Measurements from ENCODE around the gene ADAM11. TPM values are rescaled to one million over a fixed set of nuclear protein-coding genes. Genes with fewer than 3 reads are reported as not detected.
"Not testable (repeated sequence)": the region's sequence is repeated elsewhere in the genome, so short reads cannot be mapped to it uniquely, and the experiment has no call there.

Gene ADAM11
- total RNA-seq, 1 donor from 2014 or later = 0.06 TPM

DNA sequence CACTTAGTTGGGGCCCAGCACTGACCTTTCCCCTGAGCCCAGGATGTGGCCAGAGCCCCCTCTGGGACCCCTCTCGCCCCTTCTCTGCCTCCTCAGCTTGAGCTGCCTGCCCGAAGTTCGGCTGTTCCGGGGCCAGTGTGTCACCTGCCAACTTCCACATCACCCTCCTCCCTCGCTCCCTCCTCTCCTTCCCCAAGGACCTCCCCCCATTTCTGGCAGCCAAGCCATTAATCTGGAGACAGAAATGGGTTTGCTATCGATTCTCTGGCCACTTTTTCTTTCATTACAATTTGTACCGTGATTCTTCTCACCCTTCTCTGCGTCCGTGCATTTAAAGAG, 8.8 kb upstream of the ADAM11 start:
- TF ChIP-seq, protein P1, sequence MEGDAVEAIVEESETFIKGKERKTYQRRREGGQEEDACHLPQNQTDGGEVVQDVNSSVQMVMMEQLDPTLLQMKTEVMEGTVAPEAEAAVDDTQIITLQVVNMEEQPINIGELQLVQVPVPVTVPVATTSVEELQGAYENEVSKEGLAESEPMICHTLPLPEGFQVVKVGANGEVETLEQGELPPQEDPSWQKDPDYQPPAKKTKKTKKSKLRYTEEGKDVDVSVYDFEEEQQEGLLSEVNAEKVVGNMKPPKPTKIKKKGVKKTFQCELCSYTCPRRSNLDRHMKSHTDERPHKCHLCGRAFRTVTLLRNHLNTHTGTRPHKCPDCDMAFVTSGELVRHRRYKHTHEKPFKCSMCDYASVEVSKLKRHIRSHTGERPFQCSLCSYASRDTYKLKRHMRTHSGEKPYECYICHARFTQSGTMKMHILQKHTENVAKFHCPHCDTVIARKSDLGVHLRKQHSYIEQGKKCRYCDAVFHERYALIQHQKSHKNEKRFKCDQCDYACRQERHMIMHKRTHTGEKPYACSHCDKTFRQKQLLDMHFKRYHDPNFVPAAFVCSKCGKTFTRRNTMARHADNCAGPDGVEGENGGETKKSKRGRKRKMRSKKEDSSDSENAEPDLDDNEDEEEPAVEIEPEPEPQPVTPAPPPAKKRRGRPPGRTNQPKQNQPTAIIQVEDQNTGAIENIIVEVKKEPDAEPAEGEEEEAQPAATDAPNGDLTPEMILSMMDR (conservative IDR thresholded peaks at IDR 0.05; ENCODE audit: low read depth, low read length) = no peak
- H3K4me3 ChIP-seq (ENCODE audit: low read depth, low read length) = no peak overlapping the region
- DNase-seq (ENCODE audit: low read depth) = no peak

DNA sequence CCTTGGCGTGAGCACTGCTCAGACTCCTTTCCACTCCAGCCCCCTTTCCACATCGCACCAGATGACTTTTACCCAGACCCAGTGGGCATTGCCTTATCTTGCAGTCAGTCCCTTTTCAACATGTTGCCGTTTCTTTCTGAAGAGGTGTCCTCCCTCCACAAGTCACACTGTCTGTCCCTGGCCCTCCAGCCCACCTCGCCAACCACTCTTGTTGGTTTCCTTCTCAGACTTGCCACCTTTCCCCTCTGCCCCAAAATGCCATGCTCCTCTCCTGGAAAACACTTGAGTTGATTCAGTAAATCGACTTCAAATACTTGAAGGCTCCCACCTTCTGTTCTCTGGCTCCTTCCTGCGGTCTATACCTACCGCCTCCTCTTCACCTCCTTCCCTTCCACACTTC, 7.5 kb upstream of the ADAM11 start:
- TF ChIP-seq, protein P1 (conservative IDR thresholded peaks at IDR 0.05; ENCODE audit: low read depth, low read length) = no peak
- DNase-seq (ENCODE audit: low read depth) = no peak

DNA sequence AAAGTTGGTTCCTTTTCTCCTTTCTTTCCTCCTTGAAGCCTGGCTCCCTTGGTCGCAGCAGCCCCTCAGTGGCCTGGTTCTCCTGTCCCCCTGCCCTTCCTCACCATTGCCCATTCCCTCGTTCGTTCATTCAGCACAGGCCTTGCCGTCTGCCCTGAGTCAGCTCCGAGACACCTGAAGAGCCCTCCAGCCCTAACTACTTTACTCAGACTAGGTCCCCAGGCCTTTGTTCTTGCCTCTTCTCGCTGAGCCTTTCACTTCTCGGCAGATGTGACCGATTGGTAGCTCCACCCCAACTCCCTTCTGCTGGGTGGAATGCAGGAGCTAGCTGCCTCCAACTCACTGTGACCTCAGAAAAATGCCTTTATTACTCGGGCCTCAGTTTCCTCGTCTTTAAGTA, 7.0 kb upstream of the ADAM11 start:
- no peak for DNase-seq (ENCODE audit: low read depth)
- TF ChIP-seq, protein P1 (conservative IDR thresholded peaks at IDR 0.05; ENCODE audit: low read depth, low read length) = no peak
- H3K4me3 ChIP-seq (ENCODE audit: low read depth, low read length) = no peak overlapping the region

More for the DNA sequence above, 7.5 kb upstream of the ADAM11 start:
- H3K4me3 ChIP-seq (ENCODE audit: low read depth, low read length) = no peak overlapping the region

DNA sequence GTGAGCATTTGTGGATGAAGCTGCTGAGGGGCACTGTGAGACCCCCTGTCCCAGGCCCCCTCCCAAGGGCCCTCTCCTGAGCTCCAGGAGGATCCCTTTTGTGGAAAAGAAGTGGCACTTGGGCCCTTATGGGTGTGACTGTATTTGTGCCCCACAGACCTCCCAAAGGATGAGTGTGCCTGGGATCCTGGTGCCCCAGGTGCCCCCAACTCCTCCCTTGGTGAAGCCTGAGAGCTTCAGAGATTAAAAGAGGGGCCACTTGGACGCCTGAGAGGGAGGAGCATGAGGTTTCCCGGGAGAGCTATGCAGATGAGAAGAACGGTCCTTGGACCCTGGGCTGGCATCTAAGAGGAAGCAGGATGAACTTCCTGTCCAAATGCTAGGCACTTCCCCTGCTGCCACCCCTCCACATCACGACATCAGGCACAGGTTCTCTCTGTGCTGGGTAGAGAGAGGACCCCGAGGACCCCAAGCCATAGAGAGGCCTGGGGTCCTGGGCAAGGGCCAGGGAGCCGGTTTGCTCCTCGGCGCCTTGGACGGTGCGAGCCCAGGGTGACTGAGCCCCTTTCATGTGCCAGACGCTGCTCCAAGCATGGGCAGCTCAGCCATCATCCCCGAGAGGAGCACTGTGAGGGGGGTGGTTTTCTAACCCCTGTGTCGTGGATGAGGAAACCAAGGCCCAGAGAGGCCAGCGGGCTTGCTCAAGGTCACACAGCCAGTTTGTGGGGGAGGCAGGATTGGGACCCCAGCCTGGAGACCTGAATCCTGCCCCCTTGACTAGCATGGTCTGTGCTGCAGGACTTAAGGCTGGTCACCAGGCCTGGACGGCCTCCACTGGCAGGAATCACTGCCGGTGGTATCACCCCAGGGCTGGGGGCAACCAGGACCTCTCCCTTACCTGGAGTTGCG, 5.6 kb upstream of the ADAM11 start:
- H3K4me3 ChIP-seq (ENCODE audit: low read depth, low read length) = no peak overlapping the region
- TF ChIP-seq, protein P1 (conservative IDR thresholded peaks at IDR 0.05; ENCODE audit: low read depth, low read length) = no peak
- no peak for DNase-seq (ENCODE audit: low read depth)

DNA sequence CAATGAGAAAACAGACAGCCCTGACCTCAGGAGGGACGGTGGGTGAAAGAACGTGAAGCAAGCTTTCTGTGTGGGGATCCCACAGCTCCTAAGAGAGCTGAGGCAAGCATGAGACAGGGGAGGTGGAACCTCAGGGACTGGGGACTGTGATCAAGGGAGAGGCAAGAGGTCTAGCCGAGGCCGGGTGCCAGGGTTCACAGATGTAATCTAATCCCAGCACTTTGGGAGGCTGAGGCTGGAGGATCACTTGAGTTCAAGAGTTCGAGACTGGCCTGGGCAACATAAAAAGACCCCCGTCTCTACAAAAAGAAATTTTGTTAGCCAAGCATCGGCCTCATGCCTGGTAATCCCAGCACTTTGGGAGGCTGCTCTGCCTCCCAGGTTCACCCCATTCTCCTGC, 4.5 kb upstream of the ADAM11 start:
- DNase-seq (ENCODE audit: low read depth) = no peak
- TF ChIP-seq, protein P1 (conservative IDR thresholded peaks at IDR 0.05; ENCODE audit: low read depth, low read length) = no peak
- no peak overlapping the region for H3K4me3 ChIP-seq (ENCODE audit: low read depth, low read length)

DNA sequence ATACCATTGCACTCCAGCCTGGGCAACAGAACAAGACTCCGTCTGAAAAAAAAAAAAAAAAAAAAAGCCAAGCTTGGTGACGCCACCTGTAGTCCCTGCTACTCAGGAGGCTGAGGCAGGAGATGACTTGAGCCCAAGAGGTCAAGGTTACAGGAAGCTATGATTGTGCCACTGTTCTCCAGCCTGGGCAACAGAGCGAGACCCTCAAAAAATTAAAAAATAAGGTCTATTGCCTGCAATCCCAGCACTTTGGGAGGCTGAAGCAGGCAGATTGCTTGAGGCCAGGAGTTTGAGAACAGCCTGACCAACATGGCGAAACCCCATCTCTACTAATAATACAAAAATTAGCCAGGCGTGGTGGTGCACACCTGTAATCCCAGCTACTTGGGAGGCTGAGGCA, 3.6 kb upstream of the ADAM11 start:
- DNase-seq (ENCODE audit: low read depth); H3K4me3 ChIP-seq (ENCODE audit: low read depth, low read length): not testable (repeated sequence)

DNA sequence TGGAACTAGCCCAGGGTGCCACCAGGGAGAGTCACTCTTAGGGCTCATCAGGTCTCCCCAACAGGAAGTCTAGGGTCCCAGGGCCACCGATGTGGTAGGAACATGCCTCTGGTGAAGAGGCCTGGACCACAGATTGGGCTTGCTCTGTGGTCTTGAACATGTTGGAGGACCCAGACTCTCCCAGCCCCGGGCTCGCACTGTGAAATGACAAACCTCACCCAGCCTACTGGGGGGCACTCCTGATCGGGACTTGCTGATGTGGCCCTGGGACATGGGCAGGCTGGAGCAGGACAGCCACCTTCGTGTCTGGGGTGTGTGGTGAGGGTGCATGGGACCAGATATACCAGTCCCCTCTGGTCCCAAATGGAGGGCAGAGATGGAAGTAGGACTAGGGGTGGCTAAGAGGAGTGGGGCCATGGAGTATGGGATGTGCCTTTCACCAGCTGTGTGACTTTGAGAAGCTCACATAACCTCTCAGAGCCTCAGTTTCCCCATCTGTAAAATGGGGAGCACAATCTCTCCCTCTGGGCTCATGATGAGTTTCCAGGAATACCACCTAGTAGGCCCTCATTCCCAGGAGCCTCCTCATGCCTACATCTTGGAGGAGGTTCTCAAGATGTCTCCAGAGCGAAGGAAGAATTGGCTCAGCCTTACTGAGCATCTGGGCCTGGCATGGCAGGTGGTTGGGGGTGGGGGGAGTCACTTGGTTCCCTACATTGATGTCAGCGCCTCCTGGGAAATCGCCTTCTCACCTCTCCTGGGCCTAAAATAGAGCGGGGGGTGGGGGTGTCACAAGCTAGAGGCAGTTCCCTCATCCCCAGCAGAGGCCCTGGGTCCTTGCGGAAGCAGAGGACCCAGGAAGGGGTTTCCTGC, 1.5 kb upstream of the ADAM11 start:
- no peak for DNase-seq (ENCODE audit: low read depth)
- no peak overlapping the region for H3K4me3 ChIP-seq (ENCODE audit: low read depth, low read length)
- TF ChIP-seq, protein P1 (conservative IDR thresholded peaks at IDR 0.05; ENCODE audit: low read depth, low read length) = no peak

All from epithelial cell of proximal tubule (primary cell).